Left hindlimb (tissue), 1 donor: ENCODE data around the gene BATF.
"Not testable (repeated sequence)": the region's sequence is repeated elsewhere in the genome, so short reads cannot be mapped to it uniquely, and the experiment has no call there.

ENCODE experiments used
- DNase-seq: peaks from one replicate; pipeline ENCODE4 v3.0.0-alpha.2; 2018

Gene BATF, protein sequence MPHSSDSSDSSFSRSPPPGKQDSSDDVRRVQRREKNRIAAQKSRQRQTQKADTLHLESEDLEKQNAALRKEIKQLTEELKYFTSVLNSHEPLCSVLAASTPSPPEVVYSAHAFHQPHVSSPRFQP

DNA sequence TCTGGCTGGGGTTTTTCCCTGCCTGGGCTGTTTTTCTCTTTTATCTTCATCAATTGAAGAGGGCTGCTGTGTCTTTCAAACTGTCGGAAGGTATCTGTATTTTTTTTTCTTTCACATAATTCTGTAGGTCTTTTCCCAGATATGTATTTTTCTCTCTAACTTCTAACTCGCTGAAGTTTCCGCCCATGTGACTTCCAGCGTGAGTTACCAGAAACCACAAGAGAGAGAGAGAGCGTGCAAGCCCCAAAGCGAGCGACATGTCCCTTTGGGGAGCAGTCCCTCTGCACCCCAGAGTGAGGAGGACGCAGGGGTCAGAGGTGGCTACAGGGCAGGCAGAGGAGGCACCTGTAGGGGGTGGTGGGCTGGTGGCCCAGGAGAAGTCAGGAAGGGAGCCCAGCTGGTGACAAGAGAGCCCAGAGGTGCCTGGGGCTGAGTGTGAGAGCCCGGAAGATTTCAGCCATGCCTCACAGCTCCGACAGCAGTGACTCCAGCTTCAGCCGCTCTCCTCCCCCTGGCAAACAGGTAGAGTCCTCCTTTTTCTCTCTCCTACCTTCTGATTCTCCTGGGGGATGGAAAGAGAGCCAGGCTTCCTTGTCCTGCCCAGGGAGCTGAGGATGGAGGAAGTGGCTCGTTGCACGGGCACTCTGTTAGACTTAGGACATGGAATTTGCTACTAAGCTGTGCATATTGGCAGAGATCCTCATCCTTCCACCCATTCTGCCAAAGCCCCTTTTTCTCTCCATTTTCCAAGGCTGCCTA is at the start of gene BATF:
TSS of gene BATF (plus strand) at position 246 of the 759 bp plus-strand sequence. CDS start at position 460, 214 bp downstream.
- no peak for DNase-seq

DNA sequence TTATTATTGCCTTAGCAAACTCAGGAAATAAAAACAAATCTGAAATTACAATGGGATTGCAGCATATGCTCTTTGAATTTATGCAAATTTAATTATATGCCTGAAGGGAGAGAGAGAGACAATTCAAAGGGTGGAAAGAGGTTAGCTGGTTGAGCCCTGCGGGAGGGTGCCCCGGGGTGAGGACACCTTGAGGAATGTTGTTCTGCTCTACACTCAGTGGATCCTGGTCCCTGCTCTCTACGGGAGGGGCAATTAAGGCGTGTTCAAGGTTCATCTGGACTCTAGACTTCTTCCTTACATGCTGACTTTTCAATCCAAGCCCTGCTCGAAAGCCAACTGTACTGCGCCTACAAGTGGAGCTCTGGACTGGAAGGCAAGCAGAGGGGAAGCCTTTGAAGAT is 48.1 kb upstream of the BATF start:
- not testable (repeated sequence) for DNase-seq

DNA sequence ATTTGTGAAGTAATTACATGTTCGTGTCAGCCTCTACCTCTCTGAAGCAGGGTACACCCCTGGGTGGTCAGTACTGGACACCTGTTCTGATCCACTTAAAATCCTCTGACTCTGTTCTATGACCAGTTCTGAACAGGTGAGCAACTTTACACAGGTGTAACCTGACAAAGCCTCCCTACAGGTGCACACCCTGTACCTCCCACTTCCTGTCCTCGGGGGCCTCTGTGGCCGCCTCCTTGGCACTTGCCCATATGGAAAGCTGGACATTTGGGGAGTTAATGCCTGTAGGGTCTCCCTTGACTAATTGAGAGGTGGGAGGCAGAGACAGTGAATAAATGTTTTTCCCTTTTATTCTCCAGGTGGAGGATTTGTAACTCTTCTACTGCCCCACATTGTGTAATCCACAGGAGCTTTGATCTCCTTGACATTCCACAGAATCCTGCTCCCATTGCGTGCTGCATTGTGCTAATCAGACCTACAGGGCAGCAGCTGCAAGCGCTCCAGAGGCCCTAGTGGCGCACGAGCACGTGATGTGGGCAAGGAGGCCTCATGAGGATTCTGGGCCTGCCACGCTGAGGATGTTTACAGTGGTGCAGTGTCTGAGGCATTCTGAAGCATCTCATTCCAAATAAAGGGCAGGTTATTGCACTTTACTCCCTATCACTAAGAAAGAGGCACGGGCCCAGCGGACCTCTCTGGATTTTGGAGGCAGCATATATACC is 45.8 kb upstream of the BATF start:
- DNase-seq: no peak

DNA sequence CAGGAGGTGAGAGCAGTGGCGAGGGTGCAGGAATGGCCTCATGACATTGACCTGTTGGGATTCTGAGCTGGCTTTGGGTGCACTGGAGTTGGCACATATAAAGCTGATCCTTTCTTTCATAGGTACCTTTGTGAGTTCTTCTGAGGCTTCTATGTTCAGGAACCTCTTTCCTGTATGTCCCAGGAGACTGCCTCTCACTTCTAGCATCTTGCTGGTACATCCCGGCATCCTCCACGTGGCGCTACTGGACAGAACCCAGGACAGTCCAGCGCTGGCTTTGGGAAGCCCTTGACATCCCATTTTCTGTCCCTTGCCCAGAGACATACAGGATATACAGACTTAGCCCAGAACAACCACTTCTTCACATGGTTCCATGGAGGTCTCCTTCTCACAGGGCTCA is 44.4 kb upstream of the BATF start:
- no peak for DNase-seq

DNA sequence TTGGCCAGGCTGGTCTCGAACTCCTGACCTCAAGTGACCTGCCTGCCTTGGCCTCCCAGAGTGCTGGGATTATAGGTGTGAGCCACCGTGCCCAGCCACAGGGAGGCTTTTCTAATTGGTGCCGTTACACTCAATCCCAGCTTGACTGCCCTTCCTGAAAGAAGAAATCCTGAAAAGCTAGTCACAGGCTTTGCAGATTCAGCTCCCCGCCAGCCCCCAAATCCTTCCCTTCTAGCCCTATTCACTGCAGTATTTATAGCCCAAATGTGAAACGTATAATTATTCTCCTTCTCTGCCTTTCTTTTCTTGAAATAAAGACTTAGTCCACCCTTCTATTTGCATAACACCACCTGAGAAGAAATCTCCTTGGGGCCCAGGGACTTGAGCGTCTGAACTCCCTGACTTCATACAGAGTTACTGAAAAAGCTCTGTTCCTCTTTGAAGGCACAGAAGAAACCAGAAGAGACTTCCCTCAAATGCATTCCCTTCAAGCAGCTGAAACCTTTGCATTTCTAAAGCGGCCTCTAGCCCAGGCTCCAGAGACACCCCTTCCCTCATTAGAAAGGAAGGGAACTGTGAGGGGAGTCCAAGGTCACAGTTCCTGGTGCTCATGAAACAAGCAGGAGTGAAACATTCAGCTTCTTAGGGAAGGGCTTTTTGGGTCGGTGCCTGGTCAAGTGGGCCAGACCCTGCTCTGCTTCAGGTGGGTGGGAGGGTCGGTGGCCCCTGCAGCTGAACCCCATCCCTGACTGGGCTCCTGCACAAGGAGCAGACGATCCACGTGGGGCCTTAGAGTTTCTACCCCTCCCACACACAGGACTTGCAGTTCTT is 42.3 kb upstream of the BATF start:
- no peak for DNase-seq

DNA sequence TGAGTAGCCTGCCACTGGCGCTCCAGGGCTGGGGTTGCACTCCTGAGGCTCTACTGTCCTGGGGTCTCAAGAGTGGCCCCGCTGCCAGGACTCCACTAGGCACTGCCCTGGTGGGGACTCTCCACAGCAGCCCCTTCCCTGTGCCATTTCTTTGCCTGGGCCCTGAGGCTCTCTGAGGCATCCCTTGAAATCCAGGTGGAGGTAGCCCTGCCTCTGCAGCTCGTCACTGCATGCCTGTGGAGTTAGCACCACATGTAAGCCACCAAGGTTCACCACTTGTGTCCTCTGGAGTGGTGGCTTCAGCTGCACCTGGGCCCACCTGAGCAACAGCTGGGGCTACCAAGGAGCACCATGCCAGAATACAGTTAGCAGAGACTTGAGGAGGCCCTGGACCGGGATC is 39.9 kb upstream of the BATF start:
- DNase-seq: no peak

DNA sequence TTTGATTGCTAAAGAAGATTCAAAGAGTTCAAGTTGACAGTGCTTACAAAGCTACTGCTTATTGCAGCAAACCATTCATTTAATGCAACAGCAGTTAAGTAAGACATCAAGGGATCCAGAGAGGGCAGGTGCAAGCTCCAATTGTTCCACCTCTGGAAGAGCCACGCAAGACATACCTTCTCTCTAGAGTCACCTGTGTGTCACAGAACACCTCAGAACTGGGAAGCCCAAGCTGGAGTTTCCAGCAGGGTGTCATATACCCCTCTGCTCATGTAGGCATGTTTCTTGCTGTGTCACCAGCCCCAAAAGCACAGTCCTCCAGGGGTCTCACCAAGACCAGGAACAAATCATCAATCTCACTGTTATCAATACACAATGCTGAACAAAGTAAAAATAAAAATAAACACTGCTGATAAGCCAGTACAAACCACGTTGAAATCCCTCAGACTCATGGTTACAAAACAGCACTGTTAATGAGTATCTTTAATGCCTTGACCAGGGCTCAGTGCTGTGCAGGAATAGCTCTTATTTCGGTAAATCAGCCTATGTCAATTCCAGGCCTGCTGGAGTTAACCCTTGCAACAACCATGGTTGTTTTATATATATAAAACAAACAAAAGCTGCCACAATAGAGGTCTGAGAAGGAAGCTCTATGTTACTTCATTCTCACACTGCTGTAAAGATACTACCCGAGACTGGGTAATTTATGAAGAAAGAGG is 37.4 kb upstream of the BATF start:
- DNase-seq: no peak

DNA sequence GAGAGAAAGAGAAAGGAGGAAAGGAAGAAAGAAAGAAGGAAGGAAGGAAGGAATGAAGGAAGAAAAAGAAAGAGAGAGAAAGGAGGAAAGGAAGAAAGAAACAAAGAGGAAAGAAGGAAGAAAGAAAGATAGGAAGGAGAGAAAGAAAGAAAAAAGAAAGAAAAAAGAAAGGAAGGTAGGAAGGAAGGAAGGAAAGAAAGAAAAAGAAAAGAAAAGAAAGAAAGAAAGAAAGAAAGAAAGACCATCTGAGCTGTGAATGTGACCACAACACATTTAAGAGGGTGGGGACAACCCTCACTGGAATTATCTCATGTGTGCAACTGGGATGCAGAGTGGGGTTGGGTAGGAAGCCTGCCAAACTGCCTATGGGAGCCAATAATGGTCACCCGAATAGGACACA is 36.0 kb upstream of the BATF start:
- DNase-seq: no peak

DNA sequence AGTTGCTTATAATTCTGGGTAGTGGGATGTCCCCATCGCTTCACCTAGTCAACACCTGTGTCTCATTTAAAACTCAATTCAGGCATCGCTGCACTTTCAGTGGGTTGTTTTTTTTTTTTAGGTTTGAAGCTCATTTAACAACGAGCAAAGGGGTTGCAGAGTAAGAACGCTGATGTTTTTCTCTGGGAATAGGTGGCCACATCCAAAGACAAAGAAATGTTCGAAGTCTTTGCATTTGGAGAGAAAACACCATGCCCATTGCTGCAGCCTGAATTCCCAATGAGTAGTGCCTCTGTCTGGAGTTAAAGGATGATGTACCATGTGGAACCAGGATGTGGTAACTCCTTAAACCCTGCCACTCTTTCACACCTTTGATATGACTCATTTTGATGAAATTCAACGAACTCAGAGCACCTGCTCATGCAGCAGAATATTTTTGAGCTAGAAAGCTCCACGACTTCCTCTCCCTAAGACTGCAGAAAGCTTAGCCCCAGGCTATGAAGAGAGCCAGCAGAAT is 35.1 kb upstream of the BATF start:
- DNase-seq: no peak

DNA sequence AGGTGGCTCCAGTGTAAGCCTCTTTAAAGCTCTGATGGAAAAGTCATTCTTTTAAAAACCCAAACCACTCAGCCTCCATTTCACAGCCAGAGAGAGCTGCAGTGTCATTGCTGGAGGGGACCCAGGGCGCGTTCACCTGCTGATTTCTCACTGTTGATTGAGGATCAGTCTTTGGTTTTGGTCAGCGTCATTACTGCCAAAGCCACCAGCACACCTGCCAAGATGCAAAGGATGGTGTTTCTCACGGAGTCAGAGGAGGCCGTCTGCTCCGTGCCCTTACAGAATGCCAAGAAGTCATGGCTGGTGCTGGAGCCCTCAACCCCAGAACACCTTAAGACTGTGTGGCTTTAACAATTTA is 32.8 kb upstream of the BATF start:
- DNase-seq: no peak

DNA sequence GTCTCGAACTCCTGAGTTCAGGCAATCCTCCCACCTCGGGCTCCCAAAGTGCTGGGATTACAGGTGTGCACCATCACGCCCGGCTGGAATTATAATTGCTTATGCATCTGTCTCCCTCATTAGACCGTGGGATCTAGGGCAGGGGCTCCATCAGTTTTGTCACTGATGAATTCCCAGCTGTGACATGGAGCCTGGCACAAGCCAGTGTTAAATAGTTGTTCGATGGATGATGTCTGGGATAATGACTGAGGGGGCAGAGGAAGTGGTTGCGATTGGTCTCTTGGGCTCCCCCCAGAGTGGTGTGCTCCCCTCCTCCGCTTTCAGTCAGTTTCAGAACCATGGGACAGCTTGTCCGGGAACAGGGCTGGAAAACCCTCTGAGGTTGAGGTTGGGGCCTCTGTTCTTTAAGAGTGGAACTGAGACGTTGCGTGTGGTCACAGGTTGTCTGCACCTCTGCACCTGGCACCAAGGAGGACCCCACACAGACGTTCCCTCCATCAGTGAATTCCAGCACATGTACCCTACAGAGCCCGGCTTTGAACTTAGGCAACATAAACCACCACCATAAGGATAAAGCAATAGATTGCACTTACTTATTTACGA is 30.8 kb upstream of the BATF start:
- no peak for DNase-seq

DNA sequence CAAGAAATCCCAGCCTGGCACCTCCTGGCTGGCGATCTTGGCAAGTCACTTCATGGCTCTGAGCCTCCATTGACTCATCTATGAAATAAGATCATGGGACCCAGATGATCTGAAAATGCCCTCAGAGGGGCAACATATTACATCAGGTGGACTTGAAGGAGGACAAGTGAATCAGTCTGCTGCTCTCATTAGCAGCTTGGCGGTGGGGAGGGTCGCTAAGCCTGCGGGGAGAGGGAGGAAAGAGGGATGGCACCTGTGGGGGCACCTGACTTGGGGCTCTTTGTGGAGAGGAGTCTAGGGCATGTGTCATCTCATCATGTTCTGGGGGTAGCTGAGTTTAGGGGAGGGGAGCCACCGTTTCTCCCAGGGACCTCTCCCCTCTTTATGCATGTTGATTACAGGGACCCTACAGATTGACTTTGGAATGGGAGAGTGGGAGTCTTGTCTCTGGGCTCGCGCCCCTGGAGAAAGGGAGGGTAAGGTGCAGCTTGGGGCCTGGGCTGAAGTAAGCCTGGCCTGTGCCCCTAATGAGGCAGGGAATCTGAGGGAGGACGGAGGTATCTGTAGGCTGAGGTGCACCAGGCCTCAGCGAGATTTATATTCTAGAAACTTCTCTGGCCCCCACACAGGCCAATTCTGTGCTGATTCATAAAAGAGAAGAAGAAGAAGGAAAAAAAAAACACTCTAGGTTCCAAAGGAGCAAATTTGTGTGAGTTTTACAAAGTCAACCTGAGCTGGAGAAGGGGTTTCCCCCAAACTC is 29.3 kb upstream of the BATF start:
- no peak for DNase-seq

DNA sequence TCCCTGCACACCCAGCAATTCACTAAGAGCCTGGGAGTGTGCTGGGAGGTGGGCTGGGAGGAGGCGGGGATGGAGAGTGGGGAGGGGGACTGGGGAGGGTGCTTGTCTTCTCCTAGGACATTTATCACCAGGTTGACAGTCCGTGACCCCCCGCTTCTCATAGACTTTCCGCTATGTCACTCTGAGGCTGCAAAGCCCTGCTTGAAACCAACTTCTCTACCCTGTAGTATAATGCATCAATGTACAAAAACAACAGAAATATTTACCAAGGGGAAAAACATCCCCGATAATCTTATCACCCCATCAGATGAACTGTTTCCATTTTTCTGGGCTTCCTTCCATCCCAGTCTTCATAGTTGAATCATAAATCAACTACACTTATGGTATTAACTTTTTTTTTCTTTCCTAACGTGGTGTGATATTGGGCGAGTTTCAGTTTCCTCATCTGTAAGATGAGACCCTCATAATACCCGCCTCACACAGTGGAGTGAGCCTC is 28.6 kb upstream of the BATF start:
- no peak for DNase-seq

DNA sequence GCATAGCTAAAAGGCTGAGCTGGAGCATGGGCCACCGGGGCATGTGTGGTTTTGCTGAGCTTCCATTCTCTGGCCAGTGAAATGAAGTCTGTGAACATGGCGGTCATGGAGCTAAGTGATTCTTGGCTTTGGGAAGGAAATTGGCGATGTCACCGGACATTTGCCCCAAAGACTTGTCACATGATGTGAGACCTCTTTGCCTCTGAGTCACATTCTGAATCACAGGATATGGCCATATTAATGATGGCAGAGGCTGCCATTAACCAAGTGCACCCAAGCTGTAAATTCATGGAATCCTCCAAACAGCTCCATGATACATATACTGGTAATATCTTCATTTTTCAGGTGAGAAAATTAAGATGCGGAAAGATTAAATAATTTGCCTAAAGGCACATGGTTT is 27.4 kb upstream of the BATF start:
- DNase-seq: no peak

DNA sequence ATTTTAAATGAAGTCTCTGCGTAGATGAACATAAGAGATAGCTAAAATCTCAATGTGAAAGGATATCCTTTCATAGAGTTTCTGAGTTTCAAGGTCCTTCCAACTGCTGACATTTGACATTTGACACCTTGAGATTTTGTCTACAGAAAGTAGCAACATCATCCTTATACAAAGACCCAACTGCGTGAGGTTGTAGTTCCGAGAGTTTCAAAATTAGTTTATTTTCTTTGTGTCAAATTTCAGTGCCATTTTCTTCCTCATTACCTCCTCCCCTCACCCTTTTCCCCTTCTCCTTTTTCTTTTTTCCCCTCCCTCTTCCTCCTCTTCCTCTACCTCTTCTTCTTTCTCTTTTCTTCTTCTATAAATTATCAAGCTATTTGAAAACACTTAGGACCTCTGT is 26.9 kb upstream of the BATF start:
- no peak for DNase-seq

DNA sequence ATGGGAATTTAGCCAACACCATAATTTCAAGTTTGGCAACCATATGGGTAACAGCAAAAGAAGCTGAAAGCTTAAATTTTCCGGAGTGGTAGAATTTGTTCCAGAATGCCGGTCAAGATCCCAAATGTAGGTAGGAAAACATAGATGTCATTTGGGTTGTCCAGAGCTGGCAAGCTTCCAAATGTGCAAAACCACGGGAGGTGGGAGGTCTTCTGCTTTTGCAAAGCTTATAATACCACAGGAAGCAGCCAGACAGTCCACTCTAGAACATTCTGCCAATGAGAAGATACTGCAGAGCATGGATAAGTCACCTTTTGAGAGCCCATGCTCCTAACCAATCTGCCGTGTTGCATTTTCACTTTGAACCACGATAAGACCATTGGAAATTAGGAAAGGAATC is 26.4 kb upstream of the BATF start:
- DNase-seq: no peak

DNA sequence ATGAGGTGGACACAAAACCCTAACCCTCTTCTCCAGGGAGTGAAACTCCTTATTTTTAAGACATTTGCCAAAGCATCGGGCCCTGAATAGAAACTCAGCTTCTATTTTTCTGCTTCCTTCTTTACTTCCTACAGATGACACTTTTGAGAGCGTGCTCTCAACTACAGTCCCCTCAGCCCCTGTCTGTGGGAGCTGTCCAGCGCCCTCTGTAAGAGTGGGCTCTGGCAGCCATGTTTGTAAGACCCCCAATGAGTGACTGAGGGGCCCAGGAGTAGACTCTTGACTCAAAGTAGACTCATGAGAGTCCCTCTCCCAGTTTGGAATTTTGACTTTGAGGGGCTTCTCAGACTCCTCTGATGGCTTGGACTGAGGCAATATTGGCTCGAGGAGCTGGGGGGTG is 25.5 kb upstream of the BATF start:
- no peak for DNase-seq

DNA sequence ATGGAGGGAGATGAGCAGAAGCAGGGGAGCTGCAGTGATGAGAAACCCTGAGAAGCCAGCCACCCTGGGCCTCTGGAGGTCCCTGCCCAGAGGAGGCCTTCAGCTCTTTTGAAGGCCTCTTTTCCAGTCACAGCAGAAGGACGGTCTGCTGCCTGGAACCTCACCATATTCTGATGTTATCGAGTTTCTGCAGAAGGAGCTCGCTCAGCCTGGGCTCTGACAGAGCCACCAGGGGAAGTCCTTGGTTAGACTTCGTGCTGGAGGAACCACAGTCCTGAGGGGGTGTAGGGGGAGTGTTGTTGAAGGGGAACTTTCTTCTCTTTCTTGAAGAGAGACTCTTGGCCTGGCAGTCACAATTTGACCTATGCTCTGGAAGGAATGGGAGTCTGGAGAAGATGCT is 25.1 kb upstream of the BATF start:
- no peak for DNase-seq

DNA sequence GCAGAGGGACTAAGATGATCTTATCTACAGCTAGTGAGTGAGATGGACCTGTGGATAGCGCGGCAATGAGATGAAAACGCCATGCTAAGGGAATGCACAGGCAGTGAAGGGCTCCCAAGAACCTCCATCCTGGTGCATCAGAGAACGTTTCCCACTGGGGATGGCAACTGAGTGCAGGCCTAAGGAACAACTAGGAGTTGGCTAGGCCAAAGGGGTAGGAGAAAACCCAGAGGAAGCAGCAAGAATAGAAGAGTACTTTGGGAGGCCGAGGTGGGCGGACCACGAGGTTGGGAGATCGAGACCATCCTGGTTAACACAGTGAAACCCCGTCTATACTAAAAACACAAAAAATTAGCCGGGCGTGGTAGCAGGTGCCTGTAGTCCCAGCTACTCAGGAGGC is 24.6 kb upstream of the BATF start:
- no peak for DNase-seq

DNA sequence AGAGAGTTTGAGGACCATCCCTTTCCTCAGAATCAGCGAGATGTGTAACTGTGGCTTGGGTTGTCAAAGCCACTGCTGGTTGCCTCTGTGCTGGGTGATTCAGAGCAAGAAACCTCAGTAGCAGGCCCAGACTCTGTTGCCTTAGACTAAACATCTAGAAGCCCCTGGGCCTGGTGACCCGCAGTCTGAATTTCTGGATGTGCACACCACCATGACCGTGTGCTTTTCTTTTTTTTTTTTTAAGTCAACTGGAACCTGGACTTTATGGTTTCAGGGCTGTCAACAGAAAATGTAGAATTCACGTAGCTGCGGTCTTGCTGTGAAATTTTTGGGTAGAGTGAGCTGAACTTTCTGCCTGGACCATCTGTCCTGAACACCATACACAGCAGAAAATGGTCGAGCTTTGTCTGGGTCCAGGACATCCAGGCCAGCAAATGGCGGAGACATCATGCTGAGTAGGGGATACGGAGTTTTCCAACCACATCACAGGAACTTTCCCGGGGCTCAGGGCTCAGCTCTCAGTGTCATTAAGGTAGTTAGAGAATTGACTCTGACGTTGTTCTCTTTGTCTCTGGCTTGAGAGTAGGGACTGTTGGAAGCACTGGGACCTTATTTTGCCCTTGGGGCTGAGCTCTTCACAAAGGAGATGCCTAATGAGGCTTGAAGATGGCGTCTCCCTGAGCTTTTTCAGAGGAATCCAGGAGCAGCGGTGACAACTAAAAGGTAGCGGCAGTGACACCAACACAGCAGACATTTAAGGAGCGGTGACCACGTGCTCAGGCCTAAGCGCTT is 23.0 kb upstream of the BATF start:
- DNase-seq: no peak
